Small intestine (tissue), 7 donors: Measurements from ENCODE around the gene ZFYVE27. TPM values are rescaled to one million over a fixed set of nuclear protein-coding genes. Genes with fewer than 3 reads are reported as not detected.
A peak's percentile ranks its signal among the peaks of the same experiment; 100 is the strongest.

ENCODE experiments used
- DNase-seq, 2 donors: peaks; one replicate each; pipeline versions ENCODE4 v3.0.0 to v3.0.0-alpha.2; 2013
- FAIRE-seq: peaks from 2 replicates; lab custom pipeline; 2012; peaks lifted over from hg19 to GRCh38; lab: Jason Lieb, UNC
- H3K27ac ChIP-seq, 3 donors: one replicate each; pipeline ENCODE4 v1.5.1; 2013; ENCODE audit warnings: low read length in 2 of 3, mild to moderate bottlenecking in 2 of 3, control low read depth in 1 of 3, inconsistent platforms in 1 of 3, low read depth in 1 of 3, moderate library complexity in 1 of 3
- H3K27me3 ChIP-seq, 3 donors: one replicate each; pipeline ENCODE4 v1.6.1; 2013; ENCODE audit warnings: low read length in 3 of 3, inconsistent platforms in 1 of 3; ENCODE audit not compliant: control insufficient read depth in 3 of 3, insufficient read depth in 3 of 3
- H3K36me3 ChIP-seq, 3 donors: one replicate each; pipeline ENCODE4 v1.6.1; 2013; ENCODE audit warnings: low read length in 3 of 3, inconsistent platforms in 1 of 3, low read depth in 1 of 3, mild to moderate bottlenecking in 1 of 3, moderate library complexity in 1 of 3; ENCODE audit not compliant: control insufficient read depth in 3 of 3, insufficient read depth in 2 of 3
- H3K4me1 ChIP-seq, 3 donors: one replicate each; pipeline ENCODE4 v1.6.1; 2013; ENCODE audit warnings: low read length in 2 of 3, inconsistent platforms in 1 of 3, low read depth in 1 of 3, mild to moderate bottlenecking in 1 of 3, moderate library complexity in 1 of 3; ENCODE audit not compliant: control insufficient read depth in 3 of 3, insufficient read depth in 2 of 3
- H3K4me3 ChIP-seq, 3 donors: one replicate each; pipeline ENCODE4 v1.5.1; 2013; ENCODE audit warnings: low read length in 3 of 3, control low read depth in 1 of 3, inconsistent platforms in 1 of 3, low read depth in 1 of 3, mild to moderate bottlenecking in 1 of 3, moderate library complexity in 1 of 3
- H3K9me3 ChIP-seq, 2 donors: one replicate each; pipeline ENCODE4 v1.6.1; 2013; ENCODE audit warnings: low read depth in 1 of 2, low read length in 1 of 2; ENCODE audit not compliant: control insufficient read depth in 2 of 2, insufficient read depth in 1 of 2
- WGBS, 3 donors: extraction: QIAGEN DNeasy Blood & Tissue Kit; methylation state at CpG; one replicate each; pipeline ENCODE4 v1.1.7; 2013; 5-methylcytosine and 5-hydroxymethylcytosine counted together
- polyA plus RNA-seq, 4 donors: library from polyadenylated mRNA; stranded (reverse) in 3 of 4; unstranded in 1 of 4; fragments of 200-250 nt in 3 of 4; fragments of 120-200 nt in 1 of 4; gene quantifications; one replicate each; pipeline versions ENCODE4 v1.2.1 to v1.2.3, GENCODE V29; 2013
- donor health status: healthy with polysubstance abuse.
- donor health status: control.
- donor health status: control.
- donor health status: Bipolar disorder and iron deficiency.
- donor health status: healthy.

ZFYVE27 gene
- polyA plus RNA-seq, 4 donors, result 21.6 to 53.9 (median 29.7) TPM

DNA sequence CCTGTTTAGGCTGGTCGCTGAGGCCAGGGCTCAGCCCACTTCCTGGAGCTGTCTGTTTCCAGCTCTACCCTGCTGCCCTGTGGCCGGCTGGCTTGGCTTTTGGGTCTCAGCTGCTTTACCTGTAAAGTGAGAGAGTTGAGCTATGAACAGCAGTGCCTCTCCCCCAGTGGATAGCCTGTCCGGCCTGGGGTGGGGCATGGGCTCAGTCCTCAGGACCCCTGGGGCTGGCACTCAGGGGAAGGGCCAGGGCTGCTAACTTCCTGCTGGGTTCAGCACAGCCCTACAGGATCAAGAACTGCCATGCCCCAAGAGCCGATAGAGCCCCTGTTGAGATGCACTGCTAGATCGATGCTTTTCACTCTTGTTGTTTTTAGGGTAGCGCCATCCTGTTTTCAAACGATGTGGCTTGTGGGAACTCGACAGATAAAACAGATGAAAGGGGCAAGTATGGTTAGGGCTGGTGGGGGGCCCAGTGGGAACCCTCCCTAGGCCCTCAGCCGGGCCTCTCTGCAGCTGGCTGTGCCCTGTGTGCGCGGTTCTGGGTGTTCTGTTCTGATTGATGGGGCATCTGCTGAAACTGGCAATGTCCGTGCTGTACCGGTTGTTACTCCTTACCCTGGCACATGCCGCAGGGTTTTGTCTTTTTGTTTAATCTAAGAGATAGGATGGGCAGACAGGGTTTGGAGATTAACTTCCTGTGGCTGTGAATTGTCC, 44.8 kb downstream of the ZFYVE27 start:
- no peaks in the 10 kb centered on the region for H3K27me3 ChIP-seq
- 53 to 63% (median 54%) methylated on average over 14 of the region's 14 CpGs for WGBS, 3 donors
- H3K36me3 ChIP-seq, result peaks cover 0 to 26% (median 0%) of the 10 kb centered on the region in 3 donors
- no peaks in the 10 kb centered on the region for H3K9me3 ChIP-seq
- peaks cover 0 to 56% (median 12%) of the 10 kb centered on the region in 3 donors for H3K4me1 ChIP-seq
- FAIRE-seq, result no peak
- no peak overlapping the region for H3K4me3 ChIP-seq
- no peak overlapping the region for H3K27ac ChIP-seq
- DNase-seq, result no peak

DNA sequence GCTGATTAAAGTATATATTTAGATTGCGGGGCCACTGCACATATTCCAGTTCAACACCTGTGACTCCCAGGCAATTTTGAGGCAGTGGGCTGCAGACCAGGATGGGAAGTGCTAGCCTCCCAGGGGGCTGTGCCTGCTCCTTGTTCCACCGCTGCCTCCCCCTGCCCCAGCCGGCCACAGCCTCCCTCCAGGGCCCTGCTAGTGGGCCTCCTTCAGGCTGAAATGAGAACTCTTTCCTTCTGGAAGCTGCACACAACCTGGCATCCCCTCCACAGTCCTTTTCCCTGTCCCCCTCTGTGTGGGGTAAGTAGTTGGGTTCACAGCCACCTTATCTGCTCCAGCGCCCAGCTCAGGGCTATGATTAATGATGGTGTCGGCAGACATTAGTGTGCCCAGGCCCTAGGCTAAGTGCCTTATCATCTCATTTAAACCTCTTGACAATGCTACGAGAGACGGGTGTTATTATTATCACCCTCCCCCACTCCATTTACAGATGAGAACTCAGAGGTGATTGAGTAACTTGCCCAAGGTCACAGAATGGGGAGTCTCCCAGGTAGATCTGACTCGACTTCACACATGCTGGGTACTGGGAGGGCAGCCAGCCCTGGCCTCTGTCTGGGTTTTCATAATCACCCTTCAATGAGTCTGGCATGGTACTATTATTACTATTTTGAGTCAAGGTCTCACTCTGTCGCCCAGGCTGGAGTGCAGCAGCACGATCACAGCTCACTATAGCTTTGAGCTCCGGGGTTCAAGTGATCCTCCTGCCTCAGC, 45.7 kb downstream of the ZFYVE27 start:
- Histone ChIP-seq H3K27me3 (no peaks in the 10 kb centered on the region), H3K36me3 (peaks cover 0 to 26% (median 0%) of the 10 kb centered on the region in 3 donors), H3K4me1 (peaks cover 0 to 52% (median 12%) of the 10 kb centered on the region in 3 donors), H3K27ac (no peak overlapping the region), H3K9me3 (no peaks in the 10 kb centered on the region), H3K4me3 (no peak overlapping the region)
- DNase-seq, result peak in 1 of 2 donors; percentile 62
- 50 to 72% (median 54%) methylated on average over 11 of the region's 11 CpGs for WGBS, 3 donors
- FAIRE-seq, result no peak

DNA sequence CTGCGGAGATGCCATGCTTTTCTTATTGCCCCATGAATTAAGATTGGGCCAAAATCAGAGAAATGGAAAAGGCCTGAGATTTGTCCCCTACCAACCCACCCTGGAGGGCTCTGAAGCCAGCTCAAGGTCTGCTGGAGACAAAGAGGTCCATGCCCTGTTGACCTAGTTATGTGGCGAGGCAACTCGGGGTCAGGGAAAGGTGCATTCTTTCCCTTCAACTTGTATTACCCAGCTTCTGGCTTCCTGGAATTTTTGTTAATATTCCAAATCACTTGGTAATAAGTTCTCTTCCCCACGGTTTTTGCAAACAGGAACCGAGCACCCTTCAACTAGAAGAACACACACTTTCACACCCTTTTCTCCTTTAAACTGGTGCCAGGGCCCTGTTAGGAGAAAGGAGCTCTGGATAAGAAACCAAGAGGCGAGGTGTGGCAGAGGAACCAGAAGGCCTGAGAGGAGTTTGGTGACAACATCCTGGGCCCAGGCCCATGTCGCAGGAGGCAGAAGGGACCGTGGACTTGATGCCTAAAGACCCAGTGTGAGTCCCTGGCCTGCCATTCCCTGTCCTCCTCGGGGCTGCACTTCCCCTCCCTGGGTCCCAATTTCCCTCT, 47.4 kb downstream of the ZFYVE27 start:
- Histone ChIP-seq H3K36me3 (peaks cover 0 to 18% (median 0%) of the 10 kb centered on the region in 3 donors), H3K9me3 (no peaks in the 10 kb centered on the region), H3K4me3 (no peak overlapping the region), H3K27ac (no peak overlapping the region), H3K4me1 (peaks cover 0 to 53% (median 7%) of the 10 kb centered on the region in 3 donors), H3K27me3 (peaks cover 0 to 2% (median 0%) of the 10 kb centered on the region in 3 donors)
- FAIRE-seq, result no peak
- WGBS, 3 donors, result 71 to 80% (median 75%) methylated on average over 9 of the region's 9 CpGs
- DNase-seq, result no peak

DNA sequence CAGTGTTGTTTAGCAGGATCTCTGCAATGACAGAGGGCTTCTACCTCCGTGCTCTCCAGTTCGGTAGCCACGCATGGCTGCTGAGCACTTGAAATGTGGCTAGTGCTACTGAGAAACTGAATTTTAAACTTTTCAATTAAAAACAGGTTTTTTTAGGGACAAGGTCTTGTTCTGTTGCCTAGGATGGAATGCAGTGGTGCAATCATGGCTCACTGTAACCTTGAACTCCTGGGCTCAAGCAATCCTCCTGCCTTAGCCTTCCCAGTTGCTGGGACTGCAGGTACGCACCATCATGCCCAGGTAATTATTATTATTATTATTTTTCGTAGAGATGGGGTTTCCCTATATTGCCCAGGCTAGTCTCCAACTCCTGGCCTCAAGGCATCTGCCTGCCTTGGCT, 48.3 kb downstream of the ZFYVE27 start:
- Histone ChIP-seq H3K9me3 (no peaks in the 10 kb centered on the region), H3K27ac (no peak overlapping the region), H3K27me3 (peaks cover 0 to 2% (median 0%) of the 10 kb centered on the region in 3 donors), H3K4me1 (peaks cover 0 to 62% (median 7%) of the 10 kb centered on the region in 3 donors), H3K4me3 (no peak overlapping the region), H3K36me3 (peaks cover 0 to 12% (median 0%) of the 10 kb centered on the region in 3 donors)
- DNase-seq (no peak), FAIRE-seq (no peak)
- WGBS, 3 donors, result 86 to 95% (median 87%) methylated on average over 5 of the region's 5 CpGs

DNA sequence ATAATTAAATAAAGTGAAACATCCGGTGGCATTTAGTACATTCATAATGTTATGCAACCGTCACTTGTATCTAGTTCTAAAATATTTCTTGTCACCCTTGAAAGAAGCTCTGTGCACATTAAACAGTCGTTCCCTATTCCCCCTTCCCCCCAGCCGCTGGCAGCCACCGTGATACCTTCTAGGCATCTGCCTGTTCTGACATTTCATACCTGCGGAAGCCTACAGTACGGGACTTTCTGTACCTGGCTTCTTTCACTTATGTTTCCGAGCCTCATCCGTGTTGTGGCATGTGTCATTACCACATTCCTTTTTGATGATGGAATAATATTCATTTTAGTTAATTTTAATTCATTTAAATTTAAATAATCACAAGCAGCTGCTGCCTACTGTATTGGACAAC, 48.8 kb downstream of the ZFYVE27 start:
- H3K4me3 ChIP-seq, result no peak overlapping the region
- 87 to 93% (median 87%) methylated on average over 9 of the region's 9 CpGs for WGBS, 3 donors
- DNase-seq (no peak), FAIRE-seq (no peak)
- H3K36me3 ChIP-seq, result peaks cover 0 to 12% (median 0%) of the 10 kb centered on the region in 3 donors
- H3K27ac ChIP-seq, result no peak overlapping the region
- H3K4me1 ChIP-seq, result peaks cover 0 to 61% (median 7%) of the 10 kb centered on the region in 3 donors
- H3K27me3 ChIP-seq, result peaks cover 0 to 2% (median 0%) of the 10 kb centered on the region in 3 donors
- no peaks in the 10 kb centered on the region for H3K9me3 ChIP-seq

DNA sequence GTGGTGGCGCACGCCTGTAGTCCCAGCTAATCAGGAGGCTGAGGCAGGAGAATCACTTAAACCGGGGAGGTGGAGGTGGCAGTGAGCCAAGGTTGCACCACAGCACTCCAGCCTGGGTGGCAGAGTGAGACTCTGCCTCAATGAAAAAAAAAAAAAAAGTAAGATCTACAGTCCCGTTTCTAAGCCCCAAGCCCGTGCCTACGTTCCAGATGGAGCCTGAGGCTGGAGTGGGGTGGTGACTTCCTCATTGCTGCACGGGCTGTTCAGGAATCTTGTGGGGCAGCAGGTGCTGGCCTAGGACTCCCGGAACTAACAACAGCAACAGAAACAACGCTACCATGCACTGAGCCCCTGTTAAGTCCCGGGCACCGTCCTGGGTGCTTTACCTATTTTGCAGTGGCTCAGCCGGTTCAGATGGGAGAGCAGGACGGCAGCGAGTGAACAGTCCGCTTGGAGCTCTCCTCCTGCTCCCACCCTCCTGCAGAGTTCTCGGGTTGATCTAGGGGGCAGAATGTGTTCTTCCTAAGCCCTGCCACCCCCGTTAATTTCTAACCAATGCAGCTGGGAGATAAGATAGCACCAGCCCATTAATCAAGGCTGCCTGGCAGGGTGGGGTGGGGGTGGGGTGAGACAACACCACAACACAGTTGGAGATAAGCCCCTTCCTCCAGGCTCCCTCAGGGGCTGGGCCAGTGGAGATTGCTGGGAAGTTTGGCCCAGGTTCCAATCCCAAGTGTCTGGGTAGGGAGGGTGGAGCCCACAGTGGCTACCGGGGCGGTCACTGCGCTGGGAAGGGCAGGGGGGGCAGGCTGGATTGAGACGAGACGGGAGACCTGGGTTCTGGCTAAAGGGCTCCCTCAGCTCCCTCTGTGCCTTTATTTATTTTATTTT, 51.9 kb downstream of the ZFYVE27 start:
- no peaks in the 10 kb centered on the region for H3K9me3 ChIP-seq
- WGBS, 3 donors, result 9 to 18% (median 15%) methylated on average over 22 of the region's 22 CpGs
- DNase-seq, result peak; percentile 90 to 96
- peak overlapping the region; percentile 44 to 89 (median 85) for H3K27ac ChIP-seq
- peaks cover 0 to 4% (median 0%) of the 10 kb centered on the region in 3 donors for H3K36me3 ChIP-seq
- H3K4me1 ChIP-seq, result peaks cover 3 to 52% (median 4%) of the 10 kb centered on the region in 3 donors
- H3K4me3 ChIP-seq, result peak overlapping the region in 2 of 3 donors; percentile 53 to 60
- H3K27me3 ChIP-seq, result peaks cover 0 to 2% (median 0%) of the 10 kb centered on the region in 3 donors
- FAIRE-seq, result no peak

DNA sequence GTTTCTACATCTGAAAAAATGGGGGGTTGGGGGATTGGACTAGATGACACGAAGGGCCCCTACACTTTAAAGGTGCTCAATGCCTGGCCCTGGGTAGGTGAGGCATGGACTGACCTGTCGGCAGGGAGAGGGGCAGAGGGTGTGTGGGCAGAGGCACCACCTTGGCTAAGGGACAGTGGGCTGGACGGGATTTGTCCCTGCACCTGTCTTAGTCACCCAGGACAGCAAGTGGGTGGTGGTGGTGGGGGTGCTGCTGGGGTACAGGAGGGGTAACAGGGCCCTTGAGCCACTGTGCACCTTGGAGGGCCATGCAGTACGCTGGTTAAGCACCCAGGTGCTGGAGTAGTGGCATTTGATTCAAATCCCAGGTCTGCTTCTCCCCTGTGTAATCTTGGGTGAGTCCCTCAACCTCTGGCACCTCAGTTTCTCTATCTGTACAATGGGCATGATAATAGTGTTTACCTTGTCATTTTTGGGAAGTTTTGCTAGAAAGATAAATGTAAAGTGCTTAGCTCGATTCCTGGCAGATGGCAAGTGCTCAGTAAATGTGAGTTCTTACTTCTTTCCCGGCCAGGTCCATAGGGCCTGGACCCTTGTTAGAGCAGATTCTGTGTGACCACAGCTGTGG, 53.0 kb downstream of the ZFYVE27 start:
- DNase-seq, result no peak
- WGBS, 3 donors, result 57 to 62% (median 60%) methylated on average over 5 to 6 of the region's 6 CpGs
- no peaks in the 10 kb centered on the region for H3K9me3 ChIP-seq
- no peak overlapping the region for H3K4me3 ChIP-seq
- H3K36me3 ChIP-seq, result no peaks in the 10 kb centered on the region
- no peak for FAIRE-seq
- peaks cover 3 to 45% (median 4%) of the 10 kb centered on the region in 3 donors for H3K4me1 ChIP-seq
- peaks cover 0 to 2% (median 0%) of the 10 kb centered on the region in 3 donors for H3K27me3 ChIP-seq
- peak overlapping the region in 2 of 3 donors; percentile 44 to 89 for H3K27ac ChIP-seq
